HG02588 (cell line): ENCODE measurements around the gene OR6T1.
A peak's percentile ranks its signal among the peaks of the same experiment; 100 is the strongest.

Experiments
- ATAC-seq: cut with Tn5 transposase; IDR thresholded peaks from one replicate; pipeline ENCODE4 v1.9.1; 2021; ENCODE audit warnings: mild to moderate bottlenecking, moderate library complexity; ENCODE audit not compliant: unreplicated experiment

Gene OR6T1

GRCh38 chr11:123943738-123944137 is at the start of gene OR6T1:
OR6T1 (minus strand) TSS chr11:123943838; CDS start chr11:123943838, 0 bp downstream.
- no peak for ATAC-seq

- ATAC-seq, result no peak
Measured at GRCh38 chr11:123979311-123979710, 35.7 kb upstream of the OR6T1 start.

GRCh38 chr11:123977731-123978347 is 34.2 kb upstream of the OR6T1 start, which contains the start of gene OR10S1:
OR10S1 (minus strand) TSS chr11:123977781; CDS start chr11:123977664, 117 bp downstream.
- ATAC-seq, result no peak

- no peak for ATAC-seq
Measured at GRCh38 chr11:123976770-123977560, 33.3 kb upstream of the OR6T1 start.

- no peak for ATAC-seq
Measured at GRCh38 chr11:123973816-123974215, 30.2 kb upstream of the OR6T1 start.

- ATAC-seq, result no peak
Measured at GRCh38 chr11:123956752-123957151, 13.1 kb upstream of the OR6T1 start.

GRCh38 chr11:123945132-123945531 is 1.5 kb upstream of the OR6T1 start:
- ATAC-seq, result no peak

GRCh38 chr11:123942413-123942812 is 1.2 kb downstream of the OR6T1 start:
- ATAC-seq, result no peak

- no peak for ATAC-seq
Measured at GRCh38 chr11:123939317-123939716, 4.3 kb downstream of the OR6T1 start, which contains the start of gene OR4D5. OR4D5 (plus strand) TSS chr11:123939617; CDS start chr11:123939617, 0 bp downstream.

GRCh38 chr11:123924027-123924426 is 19.6 kb downstream of the OR6T1 start:
- ATAC-seq, result no peak

- ATAC-seq, result no peak
Measured at GRCh38 chr11:123920943-123921342, 22.7 kb downstream of the OR6T1 start.

- no peak for ATAC-seq
Measured at GRCh38 chr11:123905826-123906225, 37.8 kb downstream of the OR6T1 start.

GRCh38 chr11:123904932-123905331 is 38.7 kb downstream of the OR6T1 start:
- no peak for ATAC-seq

GRCh38 chr11:123903932-123904331 is 39.7 kb downstream of the OR6T1 start:
- ATAC-seq, result peak; percentile 72

GRCh38 chr11:123901867-123902266 is 41.8 kb downstream of the OR6T1 start, which contains the start of gene OR8D4:
OR8D4 (plus strand) TSS chr11:123902167; CDS start chr11:123906432, 4,265 bp downstream.
- ATAC-seq, result no peak

- ATAC-seq, result no peak
Measured at GRCh38 chr11:123899792-123900191, 43.8 kb downstream of the OR6T1 start.
